Occipital lobe (tissue), 3 donors: ENCODE results near the gene SERF1A. TPM values are rescaled to one million over a fixed set of nuclear protein-coding genes. Genes with fewer than 3 reads are reported as not detected.
"Not testable (repeated sequence)": the region's sequence is repeated elsewhere in the genome, so short reads cannot be mapped to it uniquely, and the experiment has no call there.

Experiments
- DNase-seq: peaks from one replicate; lab custom pipeline; 2025; lab: John Stamatoyannopoulos, UW
- small RNA-seq: library from RNA; depleted of rRNA; stranded (forward); fragments of <200 nt; gene quantifications from one replicate; pipeline ENCODE3, GENCODE V24; 2014
- total RNA-seq: library from RNA; depleted of rRNA; stranded (reverse); fragments of >200 nt; gene quantifications from one replicate; pipeline ENCODE4 v1.2.3, GENCODE V29; 2014

The SERF1A gene
- total RNA-seq: 20.1 TPM

DNA sequence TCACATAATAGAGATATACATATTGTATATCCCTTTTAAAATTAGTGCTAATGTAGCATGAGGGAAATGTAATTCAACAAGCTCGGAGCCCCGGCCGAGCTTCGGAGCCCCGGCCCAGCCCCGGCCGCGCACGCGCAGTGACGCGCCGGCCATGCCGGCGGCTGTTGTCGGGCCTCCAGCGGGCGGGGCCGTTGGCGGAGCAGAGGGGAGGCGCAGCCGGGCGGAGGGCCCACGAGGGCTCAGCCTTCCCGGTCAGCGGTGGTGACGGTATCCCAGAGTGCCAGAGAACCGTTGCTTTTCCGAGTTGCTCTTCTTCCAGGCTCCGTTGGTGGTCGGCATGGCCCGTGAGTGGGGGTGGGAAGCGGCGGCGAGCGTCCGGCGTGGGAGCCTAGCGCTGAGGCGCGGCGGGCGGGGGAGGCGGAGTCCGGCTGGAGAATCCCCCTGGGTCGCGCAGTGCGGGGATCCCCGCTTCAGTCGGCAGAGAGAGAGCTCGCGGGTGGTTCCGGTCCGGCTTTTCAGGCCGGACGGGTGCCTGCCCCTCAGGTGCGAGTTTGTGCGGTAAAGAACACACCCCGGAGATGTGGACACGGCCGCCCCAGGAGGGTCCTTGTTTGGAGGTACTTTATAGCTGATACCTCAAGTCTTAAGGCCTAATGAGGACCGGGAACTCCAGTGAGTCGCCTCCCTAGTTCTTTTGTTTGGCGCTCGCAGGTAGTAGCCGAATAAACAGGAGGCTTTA is at the start of gene SERF1A:
TSS of gene SERF1A (plus strand) at position 137 of the 739 bp plus-strand sequence. CDS start at position 338, 201 bp downstream.
- not testable (repeated sequence) for DNase-seq

DNA sequence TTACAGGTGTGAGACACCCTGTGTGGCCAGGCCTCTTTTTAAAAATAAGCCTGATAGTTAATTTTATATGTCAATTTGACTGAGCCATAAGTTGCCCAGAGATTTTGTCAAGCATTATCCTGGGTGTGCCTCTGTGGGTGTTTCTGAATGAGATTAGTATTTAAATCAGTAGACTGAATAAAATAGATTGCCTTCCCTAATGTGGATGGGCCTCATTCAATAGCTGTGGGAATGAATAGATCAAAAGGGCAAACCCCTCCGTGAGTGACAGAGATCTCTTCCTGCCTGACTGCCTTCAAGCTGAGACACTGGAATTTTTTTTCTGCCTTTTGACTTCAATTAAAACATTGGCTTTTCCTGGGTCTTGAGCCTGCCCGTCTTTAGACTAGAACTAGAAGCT is 33.7 kb upstream of the SERF1A start:
- DNase-seq: not testable (repeated sequence)

DNA sequence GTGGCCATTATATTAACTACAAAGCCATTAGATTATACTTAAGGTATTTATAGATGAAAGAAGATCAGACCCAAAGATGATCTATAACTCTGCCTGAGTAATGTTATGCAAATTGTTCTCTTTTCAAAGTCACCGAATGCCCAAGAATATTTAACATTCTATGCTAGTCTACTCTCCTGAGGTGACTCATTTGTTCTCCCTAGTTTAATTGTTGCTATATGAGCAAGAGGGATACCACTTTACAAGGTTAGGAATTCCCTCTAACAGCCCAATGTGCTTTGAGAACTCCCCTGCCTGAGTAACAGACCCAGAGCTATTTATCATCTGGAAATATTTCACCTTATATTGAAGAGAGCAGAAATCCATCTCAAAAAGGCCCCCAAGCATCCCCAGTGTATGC is 29.8 kb upstream of the SERF1A start:
- DNase-seq: not testable (repeated sequence)

DNA sequence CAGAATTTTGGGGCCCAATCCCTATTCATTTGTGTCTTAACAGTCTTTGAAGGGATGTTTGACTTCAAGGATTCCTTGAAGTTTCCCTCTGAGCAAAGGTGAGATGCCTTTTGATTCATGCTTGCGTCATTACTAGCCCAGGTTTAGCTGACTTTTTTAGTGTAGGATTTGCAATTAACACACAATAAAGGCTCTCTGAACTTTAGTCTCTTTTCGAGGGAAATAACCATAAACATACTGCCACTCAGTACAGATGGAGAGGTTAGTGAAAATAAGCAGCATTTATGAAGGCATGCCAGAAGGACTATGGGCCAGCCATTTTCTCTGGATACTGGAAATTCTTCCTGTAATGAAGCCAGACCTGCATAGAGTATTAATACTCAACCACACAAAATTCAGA is 4.4 kb upstream of the SERF1A start:
- not testable (repeated sequence) for DNase-seq

DNA sequence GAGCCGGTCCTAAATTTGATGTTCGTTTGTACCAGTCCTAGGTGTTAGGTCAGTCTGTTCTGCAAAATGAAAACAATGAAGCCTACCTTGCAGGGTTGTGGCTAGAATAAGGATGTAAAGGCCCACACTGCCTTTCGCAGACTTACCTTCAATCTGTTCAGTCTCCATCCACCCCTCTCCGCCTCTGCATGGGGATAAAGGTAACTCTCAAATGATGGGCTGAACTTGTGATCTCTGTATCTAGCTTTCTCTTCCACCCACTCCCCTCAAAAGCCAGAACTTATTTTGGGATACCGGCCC is 753 bp downstream of the SERF1A start:
- not testable (repeated sequence) for DNase-seq

DNA sequence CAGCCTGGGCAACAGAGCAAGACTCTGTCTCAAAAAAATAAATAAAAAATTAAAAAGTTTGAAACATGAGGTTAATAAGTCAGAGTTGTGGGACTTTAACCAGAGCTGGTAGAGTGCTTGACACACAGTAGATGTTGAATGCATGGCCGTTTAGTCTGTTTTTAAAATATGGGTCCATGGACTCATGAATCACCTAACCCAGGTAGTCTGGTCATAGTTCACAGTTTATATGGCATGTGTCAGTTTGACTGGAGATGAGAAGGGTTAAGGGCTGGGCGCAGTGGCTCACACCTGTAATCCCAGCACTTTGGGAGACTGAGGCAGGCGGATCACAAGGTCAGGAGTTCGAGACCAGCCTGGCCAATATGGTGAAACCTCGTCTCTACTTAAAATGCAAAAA is 6.2 kb downstream of the SERF1A start:
- DNase-seq: not testable (repeated sequence)

DNA sequence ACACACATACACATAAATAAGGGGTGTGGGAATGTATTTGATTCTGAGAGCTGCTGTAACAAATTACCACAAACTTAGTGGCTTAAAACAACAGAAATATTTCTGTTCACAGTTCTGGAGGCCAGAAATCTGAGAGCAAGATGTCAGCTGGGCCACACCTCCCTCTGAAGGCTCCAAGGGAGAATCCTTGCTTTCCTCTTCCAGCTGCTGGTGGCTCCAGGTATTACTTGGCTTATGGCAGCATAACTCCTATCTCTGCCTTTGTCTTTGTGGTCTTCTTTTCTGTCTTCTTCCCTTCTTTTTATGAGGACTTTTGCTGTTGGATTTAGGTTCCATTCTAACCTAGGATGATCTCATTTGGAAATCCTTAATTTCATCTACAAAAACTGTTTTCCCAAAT is 16.4 kb downstream of the SERF1A start:
- not testable (repeated sequence) for DNase-seq

DNA sequence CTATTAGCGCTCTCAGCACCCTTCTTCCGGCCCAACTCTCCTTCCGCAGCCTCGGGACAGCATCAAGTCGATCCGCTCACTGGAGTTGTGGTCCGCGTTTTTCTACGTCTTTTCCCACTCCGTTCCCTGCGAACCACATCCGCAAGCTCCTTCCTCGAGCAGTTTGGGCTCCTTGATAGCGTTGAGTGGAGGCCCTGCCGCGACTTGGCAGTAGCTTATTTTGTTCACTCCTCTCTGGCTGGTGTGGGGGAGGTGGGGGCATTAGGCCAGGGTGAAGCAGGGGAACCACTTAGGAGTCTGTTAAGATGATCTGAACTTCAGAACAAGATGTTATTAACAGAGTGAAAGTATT is 24.7 kb downstream of the SERF1A start:
- not testable (repeated sequence) for DNase-seq

DNA sequence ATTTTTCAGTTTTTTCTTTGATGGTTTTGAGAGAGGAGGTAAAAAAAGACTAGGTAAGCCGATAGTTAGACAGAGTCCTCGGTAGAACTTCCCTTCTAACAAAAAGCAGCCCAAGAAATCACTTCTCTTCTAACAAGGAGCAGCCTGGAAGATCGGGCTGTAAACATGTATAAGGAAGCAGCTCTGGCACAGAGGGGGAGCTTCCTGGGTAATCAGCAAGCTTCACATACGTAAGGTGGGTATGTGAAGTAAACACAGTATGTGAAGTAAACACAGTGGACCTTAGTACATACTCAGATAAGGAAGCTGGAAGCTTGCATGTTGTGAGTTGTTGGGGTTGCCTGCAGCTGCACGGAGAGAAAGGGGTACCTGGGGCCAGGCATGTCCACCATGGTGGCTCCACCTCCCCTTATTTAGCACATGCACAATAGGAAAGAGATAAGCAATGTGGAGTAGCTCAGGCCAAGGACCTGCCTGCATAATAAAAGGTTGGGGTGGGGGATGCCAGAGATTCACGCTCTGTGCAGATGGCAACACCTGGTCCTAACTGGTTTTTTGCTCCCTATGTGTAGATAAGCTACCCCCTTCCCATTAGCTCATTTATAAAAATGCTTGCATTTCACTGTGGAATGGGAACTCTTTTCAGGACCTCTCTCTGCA is 31.4 kb downstream of the SERF1A start:
- DNase-seq: not testable (repeated sequence)

DNA sequence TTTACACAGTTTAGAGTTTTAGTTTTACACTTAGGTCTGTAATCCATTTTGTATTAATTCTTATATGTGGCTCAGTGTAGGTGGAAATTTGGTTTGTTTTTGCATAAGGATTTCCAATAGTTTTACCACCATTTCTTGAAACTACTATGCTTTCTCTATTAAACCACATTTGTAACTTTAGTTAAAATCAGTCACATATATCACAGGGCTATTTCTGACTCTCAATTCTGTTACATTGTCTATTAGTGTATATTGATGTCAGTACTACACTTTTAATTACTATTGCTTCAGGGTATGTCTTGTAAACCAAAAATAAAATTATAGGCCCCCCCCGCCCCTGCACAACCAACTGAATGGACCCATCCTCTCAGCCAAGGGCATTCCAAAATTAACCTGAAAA is 32.1 kb downstream of the SERF1A start:
- not testable (repeated sequence) for DNase-seq

DNA sequence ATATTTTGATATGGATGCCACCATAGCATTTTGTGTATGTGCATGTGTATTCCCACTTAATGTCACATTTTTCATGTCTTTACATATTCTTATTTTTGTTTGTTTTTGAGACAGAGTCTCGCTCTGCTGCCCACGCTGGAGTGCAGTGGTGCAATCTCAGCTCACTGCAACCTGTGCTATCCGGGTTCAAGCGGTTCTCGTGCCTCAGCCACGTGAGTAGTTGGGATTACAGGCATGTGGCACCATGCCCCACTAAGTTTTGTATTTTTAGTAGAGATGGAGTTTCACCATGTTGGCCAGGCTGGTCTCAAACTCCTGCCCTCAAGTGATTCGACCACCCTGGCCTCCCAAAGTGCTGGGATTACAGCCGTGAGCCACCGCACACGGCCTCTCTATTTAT is 52.6 kb downstream of the SERF1A start:
- not testable (repeated sequence) for DNase-seq

Small RNA genes within 50 kb of the gene (small RNA-seq; reads per million reads assigned to genes)
- gene CDH12P1: not detected

Other genes with a start within 250 kb of the SERF1A start
- gene SMN1, start 24.4 kb downstream of the SERF1A start, total RNA-seq: 33.5 TPM
- gene NAIP, start 124.7 kb downstream of the SERF1A start, total RNA-seq: 15.9 TPM
- gene GTF2H2, start 167.0 kb downstream of the SERF1A start, total RNA-seq: 44.1 TPM